GM19099 (cell line): Measurements from ENCODE around the gene WDR26.

ENCODE experiments used
- POLR2A ChIP-seq: IDR thresholded peaks from 3 replicates; pipeline ENCODE4 v1.6.1; 2011; ENCODE audit warnings: low read depth; ENCODE audit not compliant: insufficient read length; ENCODE audit errors: extremely low read depth

Gene WDR26

DNA sequence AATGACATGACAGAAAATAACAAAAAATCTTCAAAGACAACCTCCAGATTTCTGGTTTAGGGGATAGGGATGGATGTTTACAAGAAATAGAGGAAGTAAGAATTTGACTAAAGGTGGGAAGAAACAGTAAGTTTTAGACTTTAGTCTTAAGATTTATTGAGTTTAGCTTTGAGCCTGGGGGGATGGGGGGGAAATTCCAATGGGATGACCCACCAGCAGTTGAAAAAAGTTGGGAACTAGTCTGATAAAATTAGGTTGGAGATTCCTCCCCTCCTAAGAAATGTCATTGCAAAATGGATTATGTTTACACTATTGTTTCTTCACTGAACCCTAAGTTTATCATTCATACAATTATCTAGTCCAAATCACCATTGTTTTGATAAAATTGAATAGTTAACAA is 28.4 kb downstream of the WDR26 start:
- TF ChIP-seq POLR2A = no peak

GRCh38 chr1:224405604-224405970 is 29.0 kb downstream of the WDR26 start:
- no peak for TF ChIP-seq POLR2A

DNA sequence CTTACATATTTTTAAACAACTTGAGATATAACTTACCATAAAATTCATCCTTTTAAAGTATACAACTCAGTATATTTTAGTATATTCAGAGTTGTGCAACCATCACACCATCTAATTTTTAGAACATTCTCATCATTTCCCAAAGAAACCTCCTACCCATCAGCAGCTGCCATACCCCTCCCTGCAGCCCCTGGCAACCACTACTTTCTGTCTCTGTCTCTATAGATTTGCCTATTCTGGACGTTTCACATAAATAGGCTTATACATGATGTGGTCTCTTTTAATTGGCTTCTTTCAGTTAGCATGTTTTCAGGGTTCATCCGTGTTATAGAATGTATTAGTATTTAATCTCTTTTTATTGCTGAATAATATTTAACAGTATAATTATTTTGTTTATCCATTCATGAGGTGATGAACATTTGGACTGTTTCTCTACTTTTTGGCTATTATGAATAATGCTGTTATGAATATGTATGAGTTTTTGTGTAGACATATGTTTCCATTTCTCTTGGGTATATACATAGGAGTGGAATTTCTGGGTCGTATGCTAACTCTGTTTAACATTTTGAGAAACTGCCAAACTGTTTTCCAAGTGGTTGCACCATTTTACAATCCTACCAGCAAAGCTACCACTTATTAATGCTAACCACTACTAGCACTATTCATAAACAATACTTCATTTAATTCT is 29.5 kb downstream of the WDR26 start:
- no peak for TF ChIP-seq POLR2A

DNA sequence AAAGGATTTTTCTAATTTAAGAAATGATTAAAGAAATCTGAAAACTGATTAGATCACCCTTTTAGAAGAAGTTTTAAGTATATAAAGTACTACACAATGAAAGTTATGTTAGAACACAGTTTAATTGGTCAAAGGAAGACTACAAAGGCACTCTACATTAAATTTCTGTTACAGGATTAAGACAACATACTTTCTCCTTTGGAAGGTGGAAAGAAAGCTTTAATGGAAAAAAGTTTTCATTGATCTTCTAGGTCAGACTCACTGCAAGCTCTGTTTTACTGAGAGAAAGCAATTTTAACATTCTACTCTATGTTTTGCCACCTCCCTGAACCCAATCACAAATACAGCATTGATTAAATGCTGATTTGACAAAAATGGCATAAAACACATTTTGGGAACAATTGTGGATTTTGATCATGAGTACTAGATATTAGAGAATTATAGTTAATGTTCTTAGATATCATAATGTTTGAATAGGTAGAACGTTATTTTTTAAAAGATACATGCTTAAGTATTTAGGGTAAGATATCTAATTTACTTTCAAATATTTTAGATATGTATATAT is 32.0 kb downstream of the WDR26 start:
- no peak for TF ChIP-seq POLR2A

DNA sequence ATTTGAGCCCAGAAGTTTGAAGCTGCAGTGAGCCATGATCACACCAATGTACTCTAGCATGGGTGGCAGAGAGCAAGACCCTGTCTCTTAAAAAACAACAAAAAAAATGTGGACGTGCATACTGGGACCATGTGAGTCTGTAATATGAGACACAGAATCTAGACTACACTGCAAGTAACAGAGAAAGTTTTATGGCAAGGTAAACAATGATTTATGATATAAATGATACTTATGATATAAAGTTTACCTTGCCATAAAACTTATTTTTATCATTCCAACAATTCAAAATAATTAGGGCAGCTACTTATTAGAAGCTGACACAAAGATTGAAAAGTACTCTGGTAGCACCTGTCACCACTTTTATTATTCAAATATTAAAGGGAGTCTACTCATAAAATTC is 34.7 kb downstream of the WDR26 start:
- no peak for TF ChIP-seq POLR2A

DNA sequence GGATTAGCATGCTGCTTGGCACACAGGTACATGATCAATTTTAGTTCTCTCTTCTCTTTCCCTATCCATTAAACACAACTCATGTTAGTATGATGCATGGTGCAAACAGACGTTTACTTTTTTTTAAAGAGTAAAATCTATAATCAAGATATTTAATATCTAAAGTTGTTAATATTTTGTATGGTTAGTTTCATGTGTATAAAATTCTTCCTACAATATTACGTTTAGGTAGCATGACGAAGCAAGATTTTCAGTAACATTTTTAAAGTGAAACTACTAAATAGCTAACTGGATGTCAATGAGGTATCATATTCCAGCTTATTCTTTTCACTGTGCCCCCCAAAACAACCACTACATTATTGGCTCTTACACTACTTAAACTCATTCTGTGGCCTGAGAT is 41.3 kb downstream of the WDR26 start:
- no peak for TF ChIP-seq POLR2A

GRCh38 chr1:224392411-224393249 is 42.0 kb downstream of the WDR26 start:
- TF ChIP-seq POLR2A = no peak

GRCh38 chr1:224390517-224390916 is 44.1 kb downstream of the WDR26 start:
- no peak for TF ChIP-seq POLR2A

DNA sequence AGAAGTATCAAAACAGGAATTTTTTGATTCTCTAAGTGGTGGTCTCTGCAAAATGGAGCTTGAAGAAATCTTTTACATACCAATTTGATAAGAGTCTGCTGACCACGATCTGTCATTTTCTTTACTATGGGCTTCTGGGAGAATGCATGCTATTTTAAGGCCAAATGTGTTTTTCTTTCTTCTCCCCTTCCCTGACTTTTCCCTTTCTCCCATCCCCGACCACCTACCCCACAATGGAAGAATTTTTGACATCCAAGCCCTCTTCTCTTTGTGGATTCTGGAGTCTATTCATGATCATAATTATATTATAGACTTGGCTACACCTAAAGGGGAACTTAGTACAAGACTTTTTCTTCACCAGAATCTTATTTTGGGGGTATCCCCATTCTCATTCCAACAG is 46.7 kb downstream of the WDR26 start:
- TF ChIP-seq POLR2A = no peak

DNA sequence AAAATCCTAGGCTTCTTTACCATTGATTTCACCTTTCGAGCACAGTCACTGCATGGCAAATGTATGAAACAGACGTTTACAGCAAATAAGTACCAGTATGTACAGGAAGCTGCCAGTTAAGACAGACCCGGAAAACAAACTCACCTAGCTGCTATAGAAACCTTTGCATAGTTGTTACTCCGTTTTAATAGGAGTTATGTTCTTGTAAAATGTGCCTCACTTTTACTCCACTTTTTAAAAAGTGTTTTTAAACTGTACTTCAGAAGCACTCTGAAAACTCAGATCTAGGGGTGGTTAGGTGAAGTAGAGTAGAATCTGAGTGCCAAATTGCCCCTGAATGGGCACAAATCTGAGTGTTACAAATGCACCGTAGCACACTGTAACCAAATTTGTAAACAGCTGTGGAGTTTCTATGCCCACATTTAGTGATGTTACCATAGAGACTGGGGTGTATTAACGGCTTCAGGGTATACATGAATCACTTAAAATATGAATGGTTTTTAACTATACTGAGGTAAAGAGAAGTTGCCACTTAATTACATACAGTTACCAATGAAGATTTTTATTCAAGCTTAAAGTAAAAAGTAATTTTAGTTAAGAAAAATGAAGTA is 47.2 kb downstream of the WDR26 start:
- TF ChIP-seq POLR2A = no peak

DNA sequence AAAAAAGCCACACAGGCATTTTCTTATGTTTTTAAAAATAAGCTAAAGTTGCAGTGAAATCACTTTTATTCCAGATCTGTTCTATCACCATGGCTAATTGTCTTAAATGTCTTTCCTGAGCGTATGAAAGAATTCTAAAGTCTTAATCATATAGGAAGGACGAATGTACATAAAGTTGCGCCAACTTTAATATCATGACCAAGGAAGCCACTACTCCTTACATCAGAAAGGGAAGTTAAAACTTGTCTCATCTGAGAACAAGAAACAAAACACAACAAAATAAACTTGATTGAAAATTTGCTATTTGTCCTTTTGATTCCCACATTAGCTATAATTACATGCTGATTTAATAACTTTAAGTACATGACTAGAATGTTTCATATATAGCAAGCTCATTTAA is 51.4 kb downstream of the WDR26 start:
- TF ChIP-seq POLR2A = no peak

DNA sequence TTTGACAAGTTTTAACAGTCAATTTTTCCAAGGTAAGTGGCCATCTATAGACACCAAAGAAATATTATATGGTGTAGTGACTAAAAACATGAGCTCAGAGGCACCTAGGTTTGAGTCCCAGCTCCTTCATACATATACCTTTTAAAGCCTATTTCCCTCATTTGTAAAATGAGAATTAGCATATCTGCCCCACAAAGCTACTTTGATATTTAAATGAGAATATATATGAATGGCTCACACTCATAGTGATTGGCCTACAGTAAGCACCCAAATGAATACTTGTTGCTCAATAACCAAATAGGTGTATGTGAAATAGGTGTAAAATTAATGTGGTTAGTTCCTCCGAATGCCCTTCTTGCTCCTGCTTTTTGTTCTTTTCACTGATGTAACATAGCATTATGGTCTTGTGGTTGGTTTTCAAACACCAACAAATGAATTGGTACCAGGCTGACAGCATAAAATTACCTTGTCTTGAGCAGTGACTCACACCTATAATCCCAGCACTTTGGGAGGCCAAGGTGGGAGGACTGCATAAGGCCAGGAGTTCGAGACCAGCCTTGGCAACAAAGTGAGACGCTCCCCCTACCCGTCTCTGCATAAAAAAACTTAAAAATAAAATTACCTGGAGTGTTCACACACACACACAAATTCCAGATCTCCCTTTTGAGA is 52.6 kb downstream of the WDR26 start:
- no peak for TF ChIP-seq POLR2A

- TF ChIP-seq POLR2A = no peak
These were observed 54.6 kb downstream of the WDR26 start for GRCh38 chr1:224380003-224380402.

GRCh38 chr1:224378855-224379631 is 55.6 kb downstream of the WDR26 start:
- TF ChIP-seq POLR2A = no peak
